ENCODE measurements around the gene FSTL5. TPM values are rescaled to one million over a fixed set of nuclear protein-coding genes. Genes with fewer than 3 reads are reported as not detected.

Gene FSTL5
- total RNA-seq, 1 experiment from 2014 or later, result not detected

- DNase-seq (ENCODE audit: low read depth), result no peak
Measured at GRCh38 chr4:161342881-161343568, 820.8 kb downstream of the FSTL5 start.

GRCh38 chr4:161336621-161337020 lies 827.2 kb downstream of the FSTL5 start:
- no peak for DNase-seq (ENCODE audit: low read depth)

GRCh38 chr4:161336016-161336530 lies 827.7 kb downstream of the FSTL5 start:
- no peak for DNase-seq (ENCODE audit: low read depth)
